A549 (cell line): ENCODE data around the gene LYST.

Experiments used
- CHD4 ChIP-seq: fragments of 200-600 bp; sonication (generic); IDR thresholded peaks from 2 replicates; pipeline ENCODE4 v1.6.1; 2016; ENCODE audit warnings: antibody characterized with exemption, mild to moderate bottlenecking, borderline replicate concordance
- CTCF ChIP-seq: fragments of >200 bp; sonication (Bioruptor Twin); formaldehyde crosslinking; IDR thresholded peaks from 3 replicates; pipeline ENCODE4 v1.5.1; 2016
- EP300 ChIP-seq, 2 experiments: fragments of >200 bp; sonication (Bioruptor Twin); formaldehyde crosslinking; IDR thresholded peaks; 2 replicates in 1 of 2; 3 replicates in 1 of 2; pipeline ENCODE4 v1.6.1; 2016 to 2017
- HMGXB4 ChIP-seq: fragments of 250-450 bp; sonication (Bioruptor Pico); IDR thresholded peaks from 2 replicates; pipeline ENCODE4 v1.5.0; 2021; ENCODE audit warnings: mild to moderate bottlenecking, moderate library complexity, borderline replicate concordance
- POLR2AphosphoS2 ChIP-seq: conservative IDR thresholded peaks from 2 replicates; pipeline ENCODE4 v1.6.1; 2012; ENCODE audit warnings: low read length, improper control_type of control experiment, inconsistent platforms
- TP53 ChIP-seq: fragments of 250-450 bp; sonication (Bioruptor Pico); IDR thresholded peaks from 2 replicates; pipeline ENCODE4 v1.5.0; 2021; ENCODE audit warnings: mild to moderate bottlenecking, moderate library complexity

GRCh38 chr1:235857756-235858155 is 8.9 kb downstream of the LYST start:
- TF ChIP-seq CHD4 (no peak), CTCF (no peak), POLR2AphosphoS2 (no peak), HMGXB4 (CRISPR knock-in tag) (no peak), TP53 (CRISPR knock-in tag) (no peak), EP300 (IDR thresholded peaks at IDR 0.05) (no peak)
